NB4 (cell line): ENCODE measurements around the gene STK32B.

Experiments used
- CTCF ChIP-seq: IDR thresholded peaks from one replicate; pipeline ENCODE4 v1.5.1; 2012; ENCODE audit warnings: low read depth, low read length
- MAX ChIP-seq: IDR thresholded peaks from 2 replicates; pipeline ENCODE4 v1.6.1; 2011; ENCODE audit warnings: low read depth, low read length
- MYC ChIP-seq: IDR thresholded peaks from 2 replicates; pipeline ENCODE4 v1.6.1; 2011; ENCODE audit warnings: low read depth, low read length
- POLR2A ChIP-seq: IDR thresholded peaks from 2 replicates; pipeline ENCODE4 v1.6.1; 2011; ENCODE audit warnings: mild to moderate bottlenecking; ENCODE audit not compliant: insufficient read length; ENCODE audit errors: extremely low read depth

- TF ChIP-seq CTCF (no peak), POLR2A (no peak), MAX (no peak), MYC (no peak)
Measured at GRCh38 chr4:5203309-5203992, 152.2 kb downstream of the STK32B start.
